Right lobe of liver (tissue), 4 donors: ENCODE measurements around the gene PAK4.

Source experiments
- CTCF ChIP-seq, 4 donors: fragments of 200-600 bp in 3 of 4; fragments of 450-650 bp in 1 of 4; IDR thresholded peaks; one replicate each; pipeline versions ENCODE4 v1.5.1 to v1.8.0; 2016 to 2022; ENCODE audit warnings: antibody characterized with exemption in 4 of 4, mild to moderate bottlenecking in 2 of 4
- POLR2A ChIP-seq: fragments of 450-650 bp; IDR thresholded peaks from one replicate; pipeline ENCODE4 v1.6.1; 2017; ENCODE audit warnings: antibody characterized with exemption, mild to moderate bottlenecking
- donor health status: DM: no; HTN: no; CAD: no.
- donor health status: DM: no; HTN: no; CAD: no.
- donor health status: DM: no; HTN: yes; CAD: no.

GRCh38 chr19:39160523-39160861 is 34.9 kb downstream of the PAK4 start:
- TF ChIP-seq POLR2A (no peak), CTCF (IDR thresholded peaks at IDR 0.05) (no peak)
